OCI-LY3 (cell line): ENCODE results near the gene UGT1A10.

Experiments
- H2AFZ ChIP-seq: fragments of 200-600, 300-600 bp; shearing (Covaris generic); 2 replicates; pipeline ENCODE4 v1.6.0; 2014; ENCODE audit warnings: antibody characterized with exemption, low read depth, low read length
- H3K27ac ChIP-seq: fragments of 200-600, 300-600 bp; sonication (generic); 2 replicates; pipeline ENCODE4 v1.5.1; 2014; ENCODE audit warnings: mild to moderate bottlenecking, low read length, moderate library complexity, mixed read lengths
- H3K27me3 ChIP-seq: fragments of 200-600, 300-600 bp; sonication (generic); 2 replicates; pipeline ENCODE4 v1.6.1; 2014; ENCODE audit warnings: low read depth, low read length, mixed read lengths
- H3K36me3 ChIP-seq: fragments of 200-600, 300-600 bp; sonication (generic); replicated peaks from 2 replicates; pipeline ENCODE3; 2014; ENCODE audit warnings: low read depth, low read length, mixed read lengths
- H3K4me1 ChIP-seq: fragments of 300-600, 200-600 bp; sonication (generic); 2 replicates; pipeline ENCODE4 v1.6.1; 2014; ENCODE audit warnings: low read length, mixed read lengths
- H3K4me2 ChIP-seq: fragments of 200-600, 300-600 bp; sonication (generic); 2 replicates; pipeline ENCODE4 v1.6.1; 2014; ENCODE audit warnings: low read length, mixed read lengths
- H3K4me3 ChIP-seq: fragments of 300-600, 200-600 bp; sonication (generic); 2 replicates; pipeline ENCODE4 v1.5.1; 2014; ENCODE audit warnings: antibody characterized with exemption, mild to moderate bottlenecking, low read length, moderate library complexity
- H3K79me2 ChIP-seq: fragments of 300-600, 200-600 bp; shearing (Covaris generic); 2 replicates; pipeline ENCODE4 v1.6.1; 2014; ENCODE audit warnings: mild to moderate bottlenecking, low read length, mixed read lengths
- H3K9ac ChIP-seq: fragments of 300-600, 200-600 bp; shearing (Covaris generic); 2 replicates; pipeline ENCODE4 v1.6.0; 2014; ENCODE audit warnings: mild to moderate bottlenecking, low read length, moderate library complexity
- H3K9me3 ChIP-seq: fragments of 200-600, 300-600 bp; shearing (Covaris generic); 2 replicates; pipeline ENCODE4 v1.6.1; 2014; ENCODE audit warnings: low read length, mixed read lengths; ENCODE audit not compliant: insufficient read depth
- H4K20me1 ChIP-seq: fragments of 200-600, 300-600 bp; sonication (generic); 2 replicates; pipeline ENCODE4 v1.6.1; 2016; ENCODE audit warnings: low read length, mixed read lengths; ENCODE audit not compliant: insufficient read depth
- CTCF ChIP-seq: fragments of 200-600, 300-600 bp; sonication (generic); IDR thresholded peaks from 2 replicates; pipeline ENCODE4 v1.5.1; 2014; ENCODE audit warnings: antibody characterized with exemption, low read length, low read depth
- EZH2phosphoT487 ChIP-seq: fragments of 200-600 bp; shearing (Covaris generic); IDR thresholded peaks from 2 replicates; pipeline ENCODE4 v1.6.1; 2018; ENCODE audit warnings: antibody characterized with exemption, mixed run types, low read depth

The UGT1A10 gene

DNA sequence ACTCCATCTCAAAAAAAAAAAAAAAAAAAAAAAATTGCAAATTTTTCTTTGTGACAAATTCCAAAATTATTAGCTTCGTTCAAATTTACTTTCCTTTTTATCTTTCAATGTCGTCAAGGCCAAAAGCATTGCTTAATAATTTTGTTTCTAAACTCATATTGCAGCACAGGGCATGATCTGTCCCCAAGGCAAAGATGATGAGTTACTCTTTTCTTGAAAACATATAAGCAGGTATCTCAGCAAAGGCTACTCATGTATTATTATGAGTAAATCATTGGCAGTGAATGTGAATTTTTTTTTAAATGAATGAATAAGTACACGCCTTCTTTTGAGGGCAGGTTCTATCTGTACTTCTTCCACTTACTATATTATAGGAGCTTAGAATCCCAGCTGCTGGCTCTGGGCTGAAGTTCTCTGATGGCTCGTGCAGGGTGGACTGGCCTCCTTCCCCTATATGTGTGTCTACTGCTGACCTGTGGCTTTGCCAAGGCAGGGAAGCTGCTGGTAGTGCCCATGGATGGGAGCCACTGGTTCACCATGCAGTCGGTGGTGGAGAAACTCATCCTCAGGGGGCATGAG lies 45.4 kb downstream of the UGT1A10 start, which contains the start of gene UGT1A7:
TSS of gene UGT1A7 (plus strand) at position 381 of the 579 bp plus-strand sequence. CDS start at position 418, 37 bp downstream.
- Histone ChIP-seq H2AFZ (no peak within 1 kb of the TSS), H3K36me3 (no peaks in the 10 kb centered on the region), H3K27me3 (no peaks in the 10 kb centered on the region), H3K9me3 (no peaks in the 10 kb centered on the region), H3K4me3 (no peak within 1 kb of the TSS), H3K4me1 (no peaks in the 10 kb centered on the region), H4K20me1 (no peaks in the 10 kb centered on the region), H3K79me2 (no peaks in the 10 kb centered on the region), H3K27ac (no peak within 1 kb of the TSS), H3K4me2 (no peak within 1 kb of the TSS), H3K9ac (no peak within 1 kb of the TSS)
- TF ChIP-seq EZH2phosphoT487 (no peak), CTCF (no peak)

DNA sequence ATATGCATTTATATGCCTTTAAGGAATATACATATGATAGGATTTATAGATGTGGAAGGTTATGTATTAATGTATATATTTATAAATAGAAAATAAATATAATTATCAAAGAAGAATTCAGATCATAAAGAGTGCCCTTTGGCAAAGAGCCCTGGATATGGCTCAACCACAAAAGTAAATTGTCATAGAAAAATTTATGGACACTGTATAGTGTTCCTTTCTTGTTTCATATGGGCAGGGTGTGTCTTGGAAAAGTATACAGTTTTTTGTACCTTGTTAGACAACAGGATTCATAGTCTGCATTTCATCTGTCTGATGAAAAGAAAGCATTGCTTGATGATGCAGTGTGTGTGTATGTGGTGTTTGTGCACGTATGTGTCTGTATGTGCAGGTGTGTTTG lies 48.4 kb downstream of the UGT1A10 start:
- Histone ChIP-seq H3K4me1 (no peaks in the 10 kb centered on the region), H3K4me2 (no peak overlapping the region), H3K27me3 (no peaks in the 10 kb centered on the region), H4K20me1 (no peaks in the 10 kb centered on the region), H3K36me3 (no peaks in the 10 kb centered on the region), H2AFZ (no peak overlapping the region), H3K79me2 (no peaks in the 10 kb centered on the region), H3K27ac (no peak overlapping the region), H3K9ac (no peak overlapping the region), H3K9me3 (no peaks in the 10 kb centered on the region), H3K4me3 (no peak overlapping the region)
- no peak for TF ChIP-seq EZH2phosphoT487
- TF ChIP-seq CTCF, result no peak

DNA sequence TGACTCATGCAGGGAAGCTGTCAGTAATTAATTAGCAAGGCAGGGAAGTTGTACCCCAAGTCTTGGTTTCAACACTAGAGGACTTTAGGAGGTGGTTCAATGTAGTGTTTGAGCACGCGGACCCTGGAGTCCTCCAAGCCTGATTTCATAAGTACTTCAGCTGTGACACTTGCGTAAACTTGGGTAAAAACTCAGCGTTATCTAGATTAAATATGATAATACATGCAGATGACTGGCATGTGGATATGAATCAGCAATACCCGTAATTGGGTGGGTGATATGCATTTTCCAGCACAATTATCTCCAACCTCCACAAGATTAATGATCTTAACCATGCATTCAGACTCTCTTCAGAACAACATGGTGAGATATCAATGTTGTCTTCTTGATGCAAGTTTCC lies 50.7 kb downstream of the UGT1A10 start:
- no peaks in the 10 kb centered on the region for H3K27me3 ChIP-seq
- H3K9me3 ChIP-seq, result no peaks in the 10 kb centered on the region
- H3K27ac ChIP-seq, result no peak overlapping the region
- H3K4me1 ChIP-seq, result no peaks in the 10 kb centered on the region
- H3K79me2 ChIP-seq, result no peaks in the 10 kb centered on the region
- TF ChIP-seq CTCF (no peak), EZH2phosphoT487 (no peak)
- no peak overlapping the region for H2AFZ ChIP-seq
- no peaks in the 10 kb centered on the region for H3K36me3 ChIP-seq
- H3K9ac ChIP-seq, result no peak overlapping the region
- H4K20me1 ChIP-seq, result no peaks in the 10 kb centered on the region
- H3K4me3 ChIP-seq, result no peak overlapping the region
- no peak overlapping the region for H3K4me2 ChIP-seq

- no peak overlapping the region for H2AFZ ChIP-seq
- TF ChIP-seq EZH2phosphoT487 (no peak), CTCF (no peak)
These were observed 52.1 kb downstream of the UGT1A10 start for GRCh38 chr2:233688341-233688740.

More at GRCh38 chr2:233688341-233688740, 52.1 kb downstream of the UGT1A10 start:
- Histone ChIP-seq H3K4me1 (no peaks in the 10 kb centered on the region), H3K4me3 (no peak overlapping the region), H3K27me3 (no peaks in the 10 kb centered on the region), H3K4me2 (no peak overlapping the region), H3K36me3 (no peaks in the 10 kb centered on the region), H3K9ac (no peak overlapping the region), H3K79me2 (no peaks in the 10 kb centered on the region), H3K27ac (no peak overlapping the region), H4K20me1 (no peaks in the 10 kb centered on the region), H3K9me3 (no peaks in the 10 kb centered on the region)
